ENCODE results near the gene NINJ2.

GRCh38 chr12:668090-668481 lies 4.8 kb upstream of the NINJ2 start:
- TF ChIP-seq EZH2 (IDR thresholded peaks at IDR 0.05; ENCODE audit: insufficient read depth, poor library complexity, severe bottlenecking) (no peak), EZH2phosphoT487 (IDR thresholded peaks at IDR 0.05; ENCODE audit: insufficient read depth, low read depth) (no peak)

Data from GM23248 (cell line).